Measurements from ENCODE around the gene AFMID. TPM values are rescaled to one million over a fixed set of nuclear protein-coding genes. Genes with fewer than 3 reads are reported as not detected.
"Not testable (repeated sequence)": the region's sequence is repeated elsewhere in the genome, so short reads cannot be mapped to it uniquely, and the experiment has no call there.

AFMID gene
- total RNA-seq, 1 donor from 2014 or later = 26.5 TPM

DNA sequence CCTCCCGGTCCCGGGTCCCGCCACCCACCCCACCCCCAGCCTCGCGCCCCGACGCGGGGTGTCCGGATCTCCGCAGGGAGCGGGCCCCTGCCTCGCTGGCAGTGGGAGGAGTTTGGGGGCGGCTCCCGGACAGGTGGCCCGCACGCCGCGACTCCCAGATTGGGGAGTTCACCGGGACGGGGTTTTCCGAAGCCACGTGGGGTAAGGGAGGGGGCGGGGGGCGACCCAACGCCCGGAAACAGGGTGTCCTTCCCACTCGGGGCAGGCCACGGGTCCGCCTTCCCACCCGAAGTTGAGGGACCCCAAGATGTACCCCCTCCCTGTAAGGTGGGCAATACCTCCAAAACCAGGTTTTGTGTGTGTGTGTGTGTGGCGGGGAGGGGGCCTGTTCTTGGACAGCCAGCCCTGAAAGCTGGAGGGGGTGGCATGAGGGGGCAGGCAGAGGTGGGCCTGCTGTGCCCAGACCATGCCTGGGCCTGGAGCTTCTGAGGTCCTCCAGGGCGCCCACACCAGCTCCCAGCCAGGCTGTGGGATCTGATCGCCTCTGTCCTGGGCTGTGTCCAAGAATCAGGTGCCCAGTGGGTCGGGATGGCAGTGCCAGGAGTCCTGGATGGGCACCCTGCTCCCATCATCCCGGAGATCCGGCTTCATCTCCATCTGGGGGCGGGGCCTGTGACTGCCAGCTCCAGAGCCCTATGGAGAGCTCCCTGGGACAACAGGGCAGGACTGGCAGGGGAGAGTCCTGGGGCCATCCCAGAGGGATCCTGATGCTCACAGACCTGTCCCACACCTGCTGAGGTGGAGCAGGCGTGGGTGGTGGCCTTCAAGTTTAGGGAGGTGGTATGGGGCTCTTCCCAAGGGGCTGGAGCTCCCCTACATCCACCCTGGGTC is 18.0 kb upstream of the AFMID start:
- DNase-seq (ENCODE audit: low spot score, unreplicated experiment) = peak; percentile 28
- Mint-ChIP-seq H3K4me1 (ENCODE audit: low read depth) (no peaks in the 10 kb centered on the region), H3K36me3 (ENCODE audit: insufficient read depth) (peaks cover 4% of the 10 kb centered on the region)

DNA sequence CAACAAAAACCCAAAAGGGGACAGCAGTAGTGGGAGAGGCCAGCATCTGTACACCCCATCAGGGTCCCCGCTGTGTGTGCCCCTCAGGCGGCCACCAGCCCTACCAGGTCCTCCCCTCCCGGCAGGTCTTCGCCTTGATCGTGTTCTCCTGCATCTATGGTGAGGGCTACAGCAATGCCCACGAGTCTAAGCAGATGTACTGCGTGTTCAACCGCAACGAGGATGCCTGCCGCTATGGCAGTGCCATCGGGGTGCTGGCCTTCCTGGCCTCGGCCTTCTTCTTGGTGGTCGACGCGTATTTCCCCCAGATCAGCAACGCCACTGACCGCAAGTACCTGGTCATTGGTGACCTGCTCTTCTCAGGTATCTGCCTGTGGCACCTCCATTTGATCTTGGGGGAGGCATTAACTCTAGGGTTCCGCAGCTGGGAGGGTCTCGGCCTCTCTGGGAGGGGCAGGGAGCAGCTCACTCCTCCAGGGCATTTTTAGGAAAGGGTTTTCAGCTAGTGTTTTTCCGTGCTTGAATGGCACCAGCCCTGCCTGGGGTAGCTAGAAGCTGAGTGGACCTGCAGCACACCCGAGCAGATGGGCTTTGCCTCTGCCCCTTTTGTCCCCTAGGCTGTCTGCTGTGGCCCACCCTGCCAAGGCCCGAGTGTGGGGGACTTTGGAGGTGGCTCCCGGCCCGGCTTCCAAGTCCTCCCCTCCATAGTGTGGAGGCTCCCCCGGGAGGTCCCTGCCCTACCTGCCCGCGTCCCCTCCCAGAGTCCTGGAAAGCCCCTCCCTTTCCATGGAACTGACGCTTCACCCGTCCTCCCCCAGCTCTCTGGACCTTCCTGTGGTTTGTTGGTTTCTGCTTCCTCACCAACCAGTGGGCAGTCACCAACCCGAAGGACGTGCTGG is 16.2 kb upstream of the AFMID start:
- H3K9me3 Mint-ChIP-seq (ENCODE audit: low read depth) = no peaks in the 10 kb centered on the region
- DNase-seq (ENCODE audit: low spot score, unreplicated experiment) = no peak
- H3K36me3 Mint-ChIP-seq (ENCODE audit: insufficient read depth) = peaks cover 5% of the 10 kb centered on the region

More for the DNA sequence above, 18.0 kb upstream of the AFMID start:
- TF ChIP-seq, protein P1, sequence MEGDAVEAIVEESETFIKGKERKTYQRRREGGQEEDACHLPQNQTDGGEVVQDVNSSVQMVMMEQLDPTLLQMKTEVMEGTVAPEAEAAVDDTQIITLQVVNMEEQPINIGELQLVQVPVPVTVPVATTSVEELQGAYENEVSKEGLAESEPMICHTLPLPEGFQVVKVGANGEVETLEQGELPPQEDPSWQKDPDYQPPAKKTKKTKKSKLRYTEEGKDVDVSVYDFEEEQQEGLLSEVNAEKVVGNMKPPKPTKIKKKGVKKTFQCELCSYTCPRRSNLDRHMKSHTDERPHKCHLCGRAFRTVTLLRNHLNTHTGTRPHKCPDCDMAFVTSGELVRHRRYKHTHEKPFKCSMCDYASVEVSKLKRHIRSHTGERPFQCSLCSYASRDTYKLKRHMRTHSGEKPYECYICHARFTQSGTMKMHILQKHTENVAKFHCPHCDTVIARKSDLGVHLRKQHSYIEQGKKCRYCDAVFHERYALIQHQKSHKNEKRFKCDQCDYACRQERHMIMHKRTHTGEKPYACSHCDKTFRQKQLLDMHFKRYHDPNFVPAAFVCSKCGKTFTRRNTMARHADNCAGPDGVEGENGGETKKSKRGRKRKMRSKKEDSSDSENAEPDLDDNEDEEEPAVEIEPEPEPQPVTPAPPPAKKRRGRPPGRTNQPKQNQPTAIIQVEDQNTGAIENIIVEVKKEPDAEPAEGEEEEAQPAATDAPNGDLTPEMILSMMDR (IDR thresholded peaks at IDR 0.05; ENCODE audit: unreplicated experiment) = no peak
- no peaks in the 10 kb centered on the region for H3K27me3 Mint-ChIP-seq
- H3K4me3 Mint-ChIP-seq (ENCODE audit: low read depth) = peak overlapping the region; percentile 73
- H3K9me3 Mint-ChIP-seq (ENCODE audit: low read depth) = no peaks in the 10 kb centered on the region
- H3K27ac Mint-ChIP-seq = no peak overlapping the region

DNA sequence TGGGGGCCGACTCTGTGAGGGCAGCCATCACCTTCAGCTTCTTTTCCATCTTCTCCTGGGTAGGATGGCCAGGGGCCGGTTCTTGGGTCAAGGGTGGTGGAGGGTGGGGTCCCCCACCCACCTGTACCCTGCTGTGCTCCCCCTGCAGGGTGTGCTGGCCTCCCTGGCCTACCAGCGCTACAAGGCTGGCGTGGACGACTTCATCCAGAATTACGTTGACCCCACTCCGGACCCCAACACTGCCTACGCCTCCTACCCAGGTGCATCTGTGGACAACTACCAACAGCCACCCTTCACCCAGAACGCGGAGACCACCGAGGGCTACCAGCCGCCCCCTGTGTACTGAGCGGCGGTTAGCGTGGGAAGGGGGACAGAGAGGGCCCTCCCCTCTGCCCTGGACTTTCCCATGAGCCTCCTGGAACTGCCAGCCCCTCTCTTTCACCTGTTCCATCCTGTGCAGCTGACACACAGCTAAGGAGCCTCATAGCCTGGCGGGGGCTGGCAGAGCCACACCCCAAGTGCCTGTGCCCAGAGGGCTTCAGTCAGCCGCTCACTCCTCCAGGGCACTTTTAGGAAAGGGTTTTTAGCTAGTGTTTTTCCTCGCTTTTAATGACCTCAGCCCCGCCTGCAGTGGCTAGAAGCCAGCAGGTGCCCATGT is 15.4 kb upstream of the AFMID start:
- H3K9me3 Mint-ChIP-seq (ENCODE audit: low read depth); H3K4me3 Mint-ChIP-seq (ENCODE audit: low read depth); H3K27me3 Mint-ChIP-seq; DNase-seq (ENCODE audit: low spot score, unreplicated experiment); H3K36me3 Mint-ChIP-seq (ENCODE audit: insufficient read depth); H3K27ac Mint-ChIP-seq; H3K4me1 Mint-ChIP-seq (ENCODE audit: low read depth): not testable (repeated sequence)

More for the DNA sequence above, 16.2 kb upstream of the AFMID start:
- no peak overlapping the region for H3K27ac Mint-ChIP-seq
- TF ChIP-seq, protein P1 (IDR thresholded peaks at IDR 0.05; ENCODE audit: unreplicated experiment) = no peak
- H3K4me3 Mint-ChIP-seq (ENCODE audit: low read depth) = peak overlapping the region; percentile 45
- no peaks in the 10 kb centered on the region for H3K27me3 Mint-ChIP-seq
- no peaks in the 10 kb centered on the region for H3K4me1 Mint-ChIP-seq (ENCODE audit: low read depth)

DNA sequence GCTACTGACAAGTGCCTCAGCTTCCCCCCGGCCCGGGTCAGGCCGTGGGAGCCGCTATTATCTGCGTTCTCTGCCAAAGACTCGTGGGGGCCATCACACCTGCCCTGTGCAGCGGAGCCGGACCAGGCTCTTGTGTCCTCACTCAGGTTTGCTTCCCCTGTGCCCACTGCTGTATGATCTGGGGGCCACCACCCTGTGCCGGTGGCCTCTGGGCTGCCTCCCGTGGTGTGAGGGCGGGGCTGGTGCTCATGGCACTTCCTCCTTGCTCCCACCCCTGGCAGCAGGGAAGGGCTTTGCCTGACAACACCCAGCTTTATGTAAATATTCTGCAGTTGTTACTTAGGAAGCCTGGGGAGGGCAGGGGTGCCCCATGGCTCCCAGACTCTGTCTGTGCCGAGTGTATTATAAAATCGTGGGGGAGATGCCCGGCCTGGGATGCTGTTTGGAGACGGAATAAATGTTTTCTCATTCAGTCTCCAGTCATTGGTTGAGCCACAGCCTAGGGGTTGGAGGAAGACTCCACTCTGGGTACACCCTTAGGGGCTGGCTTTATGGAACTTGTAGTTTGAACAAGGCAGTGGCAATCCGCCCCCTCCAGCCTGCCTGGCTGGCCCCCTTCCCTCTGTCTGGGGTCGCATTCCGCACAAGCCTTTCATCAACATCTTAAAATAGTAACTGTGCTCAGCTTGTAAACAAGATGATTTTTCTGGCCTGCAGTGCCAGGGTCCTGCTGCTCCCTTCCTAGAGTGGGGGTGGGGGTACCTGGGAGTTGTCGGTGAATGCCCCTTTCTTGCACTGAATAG is 14.7 kb upstream of the AFMID start:
- Mint-ChIP-seq H3K36me3 (ENCODE audit: insufficient read depth) (peaks cover 5% of the 10 kb centered on the region), H3K4me1 (ENCODE audit: low read depth) (no peaks in the 10 kb centered on the region), H3K4me3 (ENCODE audit: low read depth) (no peak overlapping the region), H3K9me3 (ENCODE audit: low read depth) (no peaks in the 10 kb centered on the region), H3K27ac (no peak overlapping the region), H3K27me3 (no peaks in the 10 kb centered on the region)
- TF ChIP-seq, protein P1 (IDR thresholded peaks at IDR 0.05; ENCODE audit: unreplicated experiment) = no peak
- DNase-seq (ENCODE audit: low spot score, unreplicated experiment) = no peak

DNA sequence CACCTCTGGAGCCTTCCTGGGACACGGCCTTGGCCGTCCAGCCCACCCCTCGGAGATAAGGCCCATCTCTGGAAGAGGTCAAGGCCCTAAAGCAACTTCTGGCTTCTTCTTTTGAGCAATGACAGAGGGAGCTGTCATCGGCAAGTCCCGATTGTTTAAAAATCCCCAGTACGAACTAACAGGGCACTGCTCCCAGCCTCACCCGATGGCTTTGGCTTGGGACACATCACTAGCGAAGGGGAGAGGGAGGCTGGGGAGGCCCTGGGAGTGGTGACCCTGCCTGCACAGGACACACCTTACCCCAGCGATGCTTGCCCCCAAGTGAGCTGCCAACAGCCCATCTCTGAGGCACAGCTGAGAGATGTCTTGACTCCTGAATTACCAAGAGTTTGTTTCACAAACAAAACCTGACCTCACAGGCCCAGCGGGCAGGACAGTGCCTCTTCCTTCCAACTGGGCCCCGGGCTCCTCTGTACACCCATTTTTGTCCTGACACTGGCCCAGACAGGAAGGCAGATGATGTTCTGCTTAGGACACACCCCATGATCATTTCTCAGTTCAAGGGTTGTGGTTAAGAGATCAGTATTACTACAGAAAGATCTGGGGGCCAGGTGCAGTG is 14.0 kb upstream of the AFMID start:
- H3K36me3 Mint-ChIP-seq (ENCODE audit: insufficient read depth) = peaks cover 5% of the 10 kb centered on the region
- TF ChIP-seq, protein P1 (IDR thresholded peaks at IDR 0.05; ENCODE audit: unreplicated experiment) = no peak
- no peak for DNase-seq (ENCODE audit: low spot score, unreplicated experiment)
- no peaks in the 10 kb centered on the region for H3K9me3 Mint-ChIP-seq (ENCODE audit: low read depth)
- no peaks in the 10 kb centered on the region for H3K4me1 Mint-ChIP-seq (ENCODE audit: low read depth)
- H3K4me3 Mint-ChIP-seq (ENCODE audit: low read depth) = no peak overlapping the region
- H3K27me3 Mint-ChIP-seq = no peaks in the 10 kb centered on the region
- H3K27ac Mint-ChIP-seq = no peak overlapping the region

Measured in progenitor cell of endocrine pancreas (in vitro differentiated cells).